Pancreas (tissue), 10 donors: ENCODE measurements around the gene ZSCAN20. TPM values are rescaled to one million over a fixed set of nuclear protein-coding genes. Genes with fewer than 3 reads are reported as not detected.

Source experiments
- ATAC-seq, 4 donors: fragments of 200-7000 bp; cut with Tn5 transposase; one replicate each; pipeline versions ENCODE4 v1.8.0 to v1.9.1; 2020; ENCODE audit warnings: mild to moderate bottlenecking in 4 of 4, moderate library complexity in 4 of 4
- DNase-seq, 6 donors: peaks; one replicate each; pipeline ENCODE4 v3.0.0-alpha.2; 2020
- FAIRE-seq: peaks from 2 replicates; lab custom pipeline; 2012; peaks lifted over from hg19 to GRCh38; lab: Jason Lieb, UNC
- H3K27ac ChIP-seq, 4 donors: fragments of 200-600 bp; sonication (generic); 1 replicate in 3 of 4; 2 replicates in 1 of 4; pipeline versions ENCODE4 v1.5.0 to v1.8.0; 2020
- H3K27me3 ChIP-seq, 4 donors: fragments of 200-600 bp; one replicate each; pipeline ENCODE4 v1.8.0; 2021
- H3K36me3 ChIP-seq, 3 donors: fragments of 200-600 bp; sonication (generic) in 1 of 3; one replicate each; pipeline versions ENCODE4 v1.5.0 to v1.8.0; 2020 to 2021
- H3K4me1 ChIP-seq, 3 donors: fragments of 200-600 bp; one replicate each; pipeline ENCODE4 v1.8.0; 2021
- H3K4me3 ChIP-seq, 4 donors: fragments of 200-600 bp; sonication (generic) in 2 of 4; one replicate each; pipeline versions ENCODE4 v1.5.0 to v1.8.0; 2020 to 2021
- H3K9me3 ChIP-seq, 4 donors: fragments of 200-600 bp; one replicate each; pipeline ENCODE4 v1.8.0; 2021
- CTCF ChIP-seq, 4 donors: fragments of 200-600 bp; sonication (generic) in 3 of 4; IDR thresholded peaks; one replicate each; pipeline versions ENCODE4 v1.5.0 to v1.8.0; 2021; ENCODE audit warnings: antibody characterized with exemption in 4 of 4
- WGBS, 2 donors: extraction: QIAGEN DNeasy Blood & Tissue Kit; methylation state at CpG; one replicate each; pipeline ENCODE4 v1.1.7; 2013; 5-methylcytosine and 5-hydroxymethylcytosine counted together
- intact Hi-C, 3 donors: fragments of 100-400 bp; cut with DNase I; formaldehyde crosslinking; loops; one replicate each; pipeline versions ENCODE4 v1.11.1 to v1.14.2; 2022
- polyA plus RNA-seq, 2 donors: library from polyadenylated mRNA; stranded (reverse); fragments of 200-250 nt; gene quantifications; one replicate each; pipeline ENCODE4 v1.2.3, GENCODE V29; 2013
- total RNA-seq, 6 donors: library from RNA; stranded (reverse); fragmentation: NEBNext Ultra II Directional in 4 of 6; extraction: Animal tissue kit (Norgen Biotek cat#: 25700) in 4 of 6; gene quantifications; one replicate each; pipeline versions ENCODE4 v1.2.1 to v1.2.4, GENCODE V29; 2021 to 2023
- donor health status: healthy with polysubstance abuse.
- donor health status: DM: no; HTN: no; CAD: no; lungs with moderate emphysema.
- donor health status: DM: no; HTN: no; CAD: no.
- donor health status: control.
- donor health status: control.
- donor health status: Bipolar disorder and iron deficiency.
- donor health status: DM: yes; HTN: yes; CAD: no.
- donor health status: DM: no; HTN: no; CAD: no.
- donor health status: DM: no; HTN: no; CAD: no.
- donor health status: DM: yes; HTN: yes; CAD: no.

The ZSCAN20 gene
- total and polyA plus RNA-seq, 8 donors, result 0.68 to 3.4 (median 1.8) TPM

GRCh38 chr1:33428661-33429060 is 43.8 kb upstream of the ZSCAN20 start:
- FAIRE-seq, result no peak
- TF ChIP-seq CTCF (IDR thresholded peaks at IDR 0.05), result no peak
- no peaks in the 10 kb centered on the region for H3K9me3 ChIP-seq
- intact Hi-C loops, result no loop called here
- H3K4me1 ChIP-seq, result peaks cover 5 to 17% (median 6%) of the 10 kb centered on the region in 3 donors
- ATAC-seq, result no peak
- no peaks in the 10 kb centered on the region for H3K27me3 ChIP-seq
- no peak overlapping the region for H3K4me3 ChIP-seq
- H3K36me3 ChIP-seq, result no peaks in the 10 kb centered on the region
- no peak for DNase-seq
- WGBS, 2 donors, result 95 to 100% methylated on average over 2 of the region's 2 CpGs
- H3K27ac ChIP-seq, result no peak overlapping the region

- WGBS, 2 donors, result 94 to 97% methylated on average over 2 of the region's 2 CpGs
- no peak for TF ChIP-seq CTCF (IDR thresholded peaks at IDR 0.05)
- peak overlapping the region in 1 of 4 donors; percentile 87 for H3K4me3 ChIP-seq
Observed at GRCh38 chr1:33429332-33429731, 43.1 kb upstream of the ZSCAN20 start.

GRCh38 chr1:33429856-33430691 is 42.4 kb upstream of the ZSCAN20 start:
- TF ChIP-seq CTCF (IDR thresholded peaks at IDR 0.05), result no peak
- peak overlapping the region; percentile 25 to 51 (median 42) for H3K27ac ChIP-seq
- H3K27me3 ChIP-seq, result no peaks in the 10 kb centered on the region
- 4 to 5% methylated on average over 47 to 54 of the region's 54 CpGs for WGBS, 2 donors
- H3K4me1 ChIP-seq, result peaks cover 5 to 14% (median 6%) of the 10 kb centered on the region in 3 donors
- no peaks in the 10 kb centered on the region for H3K9me3 ChIP-seq
- intact Hi-C loops, result no loop called here
- DNase-seq, result peak; percentile 53 to 76 (median 70)
- ATAC-seq, result peak; percentile 8 to 30 (median 22)
- no peaks in the 10 kb centered on the region for H3K36me3 ChIP-seq
- no peak for FAIRE-seq
- peak overlapping the region; percentile 31 to 91 (median 83) for H3K4me3 ChIP-seq

More at GRCh38 chr1:33429332-33429731, 43.1 kb upstream of the ZSCAN20 start:
- H3K27me3 ChIP-seq, result no peaks in the 10 kb centered on the region
- H3K36me3 ChIP-seq, result no peaks in the 10 kb centered on the region
- intact Hi-C loops, result no loop called here
- ATAC-seq (no peak), FAIRE-seq (no peak), DNase-seq (no peak)
- peaks cover 5 to 14% (median 6%) of the 10 kb centered on the region in 3 donors for H3K4me1 ChIP-seq
- H3K27ac ChIP-seq, result no peak overlapping the region
- H3K9me3 ChIP-seq, result no peaks in the 10 kb centered on the region

- H3K27me3 ChIP-seq, result no peaks in the 10 kb centered on the region
- H3K4me3 ChIP-seq, result peak within 1 kb of the TSS; percentile 31 to 91 (median 83)
- peak in 3 of 4 donors; percentile 19 to 31 (median 19) for TF ChIP-seq CTCF (IDR thresholded peaks at IDR 0.05)
- H3K27ac ChIP-seq, result peak within 1 kb of the TSS; percentile 25 to 51 (median 42)
- 1% methylated on average over 50 to 91 of the region's 91 CpGs for WGBS, 2 donors
- intact Hi-C loops, result no loop called here
- peaks cover 5 to 14% (median 6%) of the 10 kb centered on the region in 3 donors for H3K4me1 ChIP-seq
- H3K9me3 ChIP-seq, result no peaks in the 10 kb centered on the region
- DNase-seq (peak; percentile 97 to 99 (median 98)), FAIRE-seq (no peak), ATAC-seq (peak; percentile 96 to 98 (median 97))
- no peaks in the 10 kb centered on the region for H3K36me3 ChIP-seq
Observed at GRCh38 chr1:33430692-33431593, 41.5 kb upstream of the ZSCAN20 start, which contains the start of gene PHC2. PHC2 (minus strand) TSS chr1:33431095; CDS start chr1:33375539, 55,556 bp downstream.
